K562 (cell line): ENCODE measurements around the gene CHMP2A. TPM values are rescaled to one million over a fixed set of nuclear protein-coding genes. Genes with fewer than 3 reads are reported as not detected.
A peak's percentile ranks its signal among the peaks of the same experiment; 100 is the strongest.

Source experiments
- ARID3A ChIP-seq: IDR thresholded peaks from 2 replicates; pipeline ENCODE4 v1.6.1; 2012; ENCODE audit warnings: low read depth, low read length, improper control_type of control experiment, borderline replicate concordance
- CBX3 ChIP-seq, 2 experiments: IDR thresholded peaks; 1 replicate in 1 of 2; 2 replicates in 1 of 2; pipeline ENCODE4 v1.6.1; 2012; ENCODE audit warnings: inconsistent platforms in 2 of 2, low read length in 2 of 2, borderline replicate concordance in 1 of 2, control low read depth in 1 of 2
- CC2D1A ChIP-seq: fragments of 450-650 bp; IDR thresholded peaks from 2 replicates; pipeline ENCODE4 v1.6.1; 2017; ENCODE audit warnings: mild to moderate bottlenecking
- E2F8 ChIP-seq: fragments of 450-650 bp; IDR thresholded peaks from 2 replicates; pipeline ENCODE4 v1.7.1; 2018; ENCODE audit warnings: mild to moderate bottlenecking, low read depth; ENCODE audit not compliant: partially characterized antibody
- ETV5 ChIP-seq: sonication (generic); formaldehyde crosslinking; IDR thresholded peaks from 2 replicates; pipeline ENCODE4 v1.4.0; 2020; ENCODE audit warnings: low read depth, mild to moderate bottlenecking, missing genetic modification reagents
- HIVEP1 ChIP-seq: fragments of 250-450 bp; sonication (Bioruptor Pico); IDR thresholded peaks from 2 replicates; pipeline ENCODE4 v1.4.0; 2020; ENCODE audit warnings: mild to moderate bottlenecking
- HMG20B ChIP-seq: fragments of 250-450 bp; sonication (Bioruptor Pico); IDR thresholded peaks from 2 replicates; pipeline ENCODE4 v1.5.0; 2021; ENCODE audit warnings: mild to moderate bottlenecking
- HMGN3 ChIP-seq: IDR thresholded peaks from 2 replicates; pipeline ENCODE4 v1.6.1; 2011; ENCODE audit warnings: borderline replicate concordance, low read depth, mild to moderate bottlenecking, mixed read lengths, low read length; ENCODE audit not compliant: insufficient read length; ENCODE audit errors: extremely low read depth
- IRF1 ChIP-seq: sonication (generic); formaldehyde crosslinking; IDR thresholded peaks from 2 replicates; pipeline ENCODE4 v1.8.0; 2022; ENCODE audit warnings: missing genetic modification reagents, mild to moderate bottlenecking, borderline replicate concordance
- KLF6 ChIP-seq: fragments of 250-450 bp; sonication (Bioruptor Pico); IDR thresholded peaks from 2 replicates; pipeline ENCODE4 v1.4.0; 2020; ENCODE audit warnings: mild to moderate bottlenecking, moderate library complexity, borderline replicate concordance
- NFATC3 ChIP-seq: fragments of 450-650 bp; IDR thresholded peaks from 2 replicates; pipeline ENCODE4 v1.6.1; 2017; ENCODE audit warnings: mild to moderate bottlenecking
- PHF8 ChIP-seq: fragments of 200-600 bp; sonication (generic); IDR thresholded peaks from 2 replicates; pipeline ENCODE4 v1.6.1; 2012; ENCODE audit warnings: mixed run types, mild to moderate bottlenecking, inconsistent platforms, low read length, moderate library complexity, borderline replicate concordance
- SMARCB1 ChIP-seq: IDR thresholded peaks from 2 replicates; pipeline ENCODE4 v1.6.1; 2011; ENCODE audit warnings: improper control_type of control experiment, low read depth; ENCODE audit not compliant: insufficient read length
- TEAD4 ChIP-seq, 2 experiments: sonication (generic) in 1 of 2; formaldehyde crosslinking in 1 of 2; IDR thresholded peaks; 2 replicates each; pipeline versions ENCODE4 v1.6.1 to v1.8.0; 2012 to 2022; ENCODE audit warnings: borderline replicate concordance in 1 of 2, inconsistent platforms in 1 of 2, low read length in 1 of 2, mild to moderate bottlenecking in 1 of 2, missing genetic modification reagents in 1 of 2
- TFAP4 ChIP-seq: sonication (generic); formaldehyde crosslinking; IDR thresholded peaks from 2 replicates; pipeline ENCODE4 v1.8.0; 2022; ENCODE audit warnings: missing genetic modification reagents, mild to moderate bottlenecking, moderate library complexity, borderline replicate concordance
- THRA ChIP-seq: fragments of 450-650 bp; IDR thresholded peaks from 2 replicates; pipeline ENCODE4 v1.6.1; 2017; ENCODE audit warnings: mild to moderate bottlenecking, moderate library complexity
- ZBTB1 ChIP-seq: sonication (generic); formaldehyde crosslinking; IDR thresholded peaks from 2 replicates; pipeline ENCODE4 v1.8.1; 2023; ENCODE audit warnings: missing genetic modification reagents, low read depth, mild to moderate bottlenecking, borderline replicate concordance
- ZNF232 ChIP-seq: sonication (generic); formaldehyde crosslinking; IDR thresholded peaks from 2 replicates; pipeline ENCODE4 v1.8.0; 2022; ENCODE audit warnings: mild to moderate bottlenecking, missing genetic modification reagents
- polyA plus RNA-seq, 8 experiments: library from polyadenylated mRNA; depleted of rRNA in 4 of 8; stranded (reverse) in 5 of 8; unstranded in 3 of 8; fragments of >200 nt; fragmentation: Nextera tagmentation in 2 of 8; fragmentation: Illumina TruSeq in 1 of 8; extraction: Ambion mirVana in 2 of 8; extraction: Trizol in 1 of 8; gene quantifications; 2 replicates each; pipeline versions ENCODE4 v1.2.1 to v1.2.3, GENCODE V29; 2011 to 2014; ENCODE audit warnings: inconsistent platforms in 1 of 8, missing spikeins in 1 of 8
- total RNA-seq, 7 experiments: library from RNA; depleted of rRNA in 6 of 7; stranded (reverse); fragments of >200 nt in 6 of 7; fragmentation: Illumina TruSeq in 2 of 7; extraction: Trizol in 2 of 7; gene quantifications; 2 replicates each; pipeline versions ENCODE4 v1.2.1 to v1.2.3, GENCODE V29; 2011 to 2021; ENCODE audit warnings: low replicate concordance in 1 of 7

CHMP2A gene
- total and polyA plus RNA-seq, 9 of the 15 experiments (the other 6 are each of a cell fraction or from before 2014, with no cell fraction given), result 57.6 to 159 (median 87.2) TPM

- TF ChIP-seq TEAD4 (IDR thresholded peaks at IDR 0.05; ENCODE audit: low read length) (peak; percentile 57; the same call in 1 of the 2 replicates), TEAD4 (CRISPR knock-in tag; IDR thresholded peaks at IDR 0.05; ENCODE audit: borderline replicate concordance) (no peak), THRA (no peak), IRF1 (CRISPR knock-in tag) (no peak), HMGN3 (peak; percentile 50), NFATC3 (no peak), HIVEP1 (CRISPR knock-in tag) (no peak), PHF8 (no peak), ZNF232 (CRISPR knock-in tag) (no peak), HMG20B (CRISPR knock-in tag) (no peak), KLF6 (CRISPR knock-in tag) (no peak; the same call in 1 of the 2 replicates), TFAP4 (peak; percentile 93; the same call in 1 of the 2 replicates), ZBTB1 (0 out of 2 replicates have a peak, but pooled peaks have one; percentile 22), E2F8 (peak; percentile 73), CC2D1A (peak; percentile 92), CBX3 (IDR thresholded peaks at IDR 0.05; ENCODE audit: borderline replicate concordance in 1 of 2, low read length in 2 of 2) (peak in 1 of 2 experiments; percentile 92; a peak in 1 of 3 replicates), SMARCB1 (no peak), ETV5 (peak; percentile 90), ARID3A (peak; percentile 60; the same call in 1 of the 2 replicates)
These were observed 26.6 kb upstream of the CHMP2A start (continued) for GRCh38 chr19:58581227-58582141.
